Femur (tissue), 1 donor: ENCODE measurements around the gene LZTFL1.

Experiments
- DNase-seq: peaks from one replicate; pipeline ENCODE4 v3.0.0-alpha.2; 2017

The LZTFL1 gene

DNA sequence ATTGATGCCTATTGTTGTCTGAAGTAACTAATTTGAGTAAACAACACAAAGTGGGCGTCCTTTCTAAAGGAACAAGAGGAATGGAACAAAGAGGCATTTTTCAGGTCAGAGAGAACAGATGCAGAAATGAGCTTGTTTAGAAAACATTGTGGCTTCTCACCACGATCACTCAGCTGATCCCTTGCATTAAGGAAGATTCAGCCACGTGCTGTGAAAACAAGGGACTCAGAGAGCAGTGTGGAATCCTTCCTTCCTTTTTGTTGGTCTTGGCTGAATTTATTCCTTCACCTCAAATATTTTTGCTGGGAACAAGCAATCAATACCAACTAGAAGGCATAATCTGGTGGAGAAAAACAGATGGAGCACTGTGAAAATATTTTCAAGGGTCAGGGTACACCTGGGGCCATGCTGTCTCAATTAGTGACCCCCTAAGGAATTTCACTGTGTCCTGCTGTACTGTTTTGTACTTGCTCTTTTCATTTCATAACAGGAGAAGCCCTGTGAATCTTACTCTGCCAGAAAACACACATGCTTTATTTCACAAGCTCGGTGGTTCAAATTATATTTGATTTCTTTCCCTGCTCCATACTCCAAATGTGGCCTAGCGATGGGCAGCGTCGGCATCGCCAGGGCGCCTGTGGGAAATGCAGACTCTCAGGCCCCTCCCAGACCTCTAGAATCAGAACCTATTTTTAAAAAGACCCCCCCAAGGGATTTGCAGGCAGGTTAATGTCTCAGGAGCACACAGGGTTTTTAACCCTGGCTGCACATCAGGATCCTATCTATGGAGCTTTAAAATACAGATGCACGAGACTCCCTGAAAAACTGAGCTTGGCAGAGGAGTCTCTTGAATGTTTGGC lies 34.0 kb downstream of the LZTFL1 start:
- DNase-seq, result no peak

- no peak for DNase-seq
These were observed 34.8 kb downstream of the LZTFL1 start for GRCh38 chr3:45807133-45807532.

- no peak for DNase-seq
These were observed 35.8 kb downstream of the LZTFL1 start for GRCh38 chr3:45806072-45806471.

DNA sequence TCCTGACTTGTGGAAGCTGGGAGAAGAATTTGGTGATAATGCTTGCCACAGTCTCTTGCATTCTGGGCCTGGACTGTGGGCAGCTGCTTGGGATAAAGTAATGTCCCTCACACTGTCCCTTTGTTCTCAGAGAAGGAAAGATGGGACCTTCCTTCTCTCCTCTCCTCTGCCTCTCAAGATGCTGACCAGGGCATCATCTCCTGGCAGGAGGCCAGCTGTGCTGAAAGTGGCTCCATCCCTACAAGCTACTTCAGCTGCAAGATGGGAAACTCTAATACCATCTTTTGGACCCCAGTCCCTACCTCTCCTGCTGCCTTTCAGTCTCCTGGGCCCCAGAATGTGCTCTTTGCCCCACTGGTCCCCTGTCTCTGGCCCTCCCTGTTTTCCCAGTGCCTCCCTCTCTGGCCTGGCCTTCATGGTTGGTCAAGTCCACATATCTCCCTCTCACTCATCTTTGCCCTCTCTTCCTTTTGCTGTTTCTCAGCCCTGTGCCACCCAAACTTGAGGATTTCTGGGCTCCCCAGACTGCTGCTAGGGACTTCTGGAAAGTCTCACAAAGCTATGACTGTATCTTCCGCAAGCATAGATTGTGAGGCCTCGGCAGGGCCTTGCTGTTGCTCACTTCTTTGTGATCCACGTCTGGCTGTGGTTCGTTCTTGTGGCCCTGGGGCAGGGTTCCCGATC lies 38.5 kb downstream of the LZTFL1 start:
- no peak for DNase-seq

DNA sequence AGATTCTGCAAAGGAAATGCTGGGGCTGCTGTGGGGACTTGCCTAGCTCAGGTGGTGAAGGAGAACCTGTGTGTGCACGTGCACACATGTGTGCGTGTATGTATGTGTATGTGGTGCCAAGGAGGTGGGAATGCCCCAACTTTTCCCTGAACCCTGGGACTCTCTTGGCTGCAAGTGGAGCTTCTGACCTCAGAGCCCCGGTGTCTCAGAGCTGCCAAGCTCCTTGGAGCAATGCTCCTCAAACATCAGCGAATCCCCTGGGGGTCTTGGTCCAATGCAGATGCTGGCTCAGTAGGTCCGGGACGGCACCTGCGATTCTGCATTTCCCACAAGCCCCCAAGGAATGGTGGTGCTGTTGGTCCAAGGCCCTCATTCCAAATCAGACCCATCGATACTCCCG lies 39.8 kb downstream of the LZTFL1 start:
- no peak for DNase-seq

DNA sequence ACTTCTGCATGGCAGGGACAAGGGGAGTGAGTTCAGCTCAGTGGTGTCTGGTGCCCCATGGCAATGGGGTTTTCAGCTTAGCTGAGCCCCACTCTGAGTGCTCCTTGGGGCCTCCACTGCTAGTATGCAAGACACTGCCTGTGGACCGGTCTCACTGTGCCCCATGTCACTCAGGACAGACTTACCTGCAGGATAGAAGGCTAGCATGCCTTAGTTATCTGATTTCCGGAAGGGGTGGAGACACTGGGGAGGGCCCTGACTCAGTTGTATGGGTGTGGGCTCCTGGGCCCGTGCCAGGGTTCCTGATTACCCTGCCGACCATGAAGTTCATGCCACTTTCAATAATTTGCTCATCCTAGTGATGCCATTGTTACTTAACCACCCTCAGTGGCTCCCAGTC lies 41.3 kb downstream of the LZTFL1 start:
- DNase-seq, result no peak

GRCh38 chr3:45799586-45799985 lies 42.3 kb downstream of the LZTFL1 start:
- no peak for DNase-seq

- no peak for DNase-seq
These were observed 43.9 kb downstream of the LZTFL1 start for GRCh38 chr3:45798034-45798433.

GRCh38 chr3:45796902-45797637 lies 44.8 kb downstream of the LZTFL1 start:
- no peak for DNase-seq

DNA sequence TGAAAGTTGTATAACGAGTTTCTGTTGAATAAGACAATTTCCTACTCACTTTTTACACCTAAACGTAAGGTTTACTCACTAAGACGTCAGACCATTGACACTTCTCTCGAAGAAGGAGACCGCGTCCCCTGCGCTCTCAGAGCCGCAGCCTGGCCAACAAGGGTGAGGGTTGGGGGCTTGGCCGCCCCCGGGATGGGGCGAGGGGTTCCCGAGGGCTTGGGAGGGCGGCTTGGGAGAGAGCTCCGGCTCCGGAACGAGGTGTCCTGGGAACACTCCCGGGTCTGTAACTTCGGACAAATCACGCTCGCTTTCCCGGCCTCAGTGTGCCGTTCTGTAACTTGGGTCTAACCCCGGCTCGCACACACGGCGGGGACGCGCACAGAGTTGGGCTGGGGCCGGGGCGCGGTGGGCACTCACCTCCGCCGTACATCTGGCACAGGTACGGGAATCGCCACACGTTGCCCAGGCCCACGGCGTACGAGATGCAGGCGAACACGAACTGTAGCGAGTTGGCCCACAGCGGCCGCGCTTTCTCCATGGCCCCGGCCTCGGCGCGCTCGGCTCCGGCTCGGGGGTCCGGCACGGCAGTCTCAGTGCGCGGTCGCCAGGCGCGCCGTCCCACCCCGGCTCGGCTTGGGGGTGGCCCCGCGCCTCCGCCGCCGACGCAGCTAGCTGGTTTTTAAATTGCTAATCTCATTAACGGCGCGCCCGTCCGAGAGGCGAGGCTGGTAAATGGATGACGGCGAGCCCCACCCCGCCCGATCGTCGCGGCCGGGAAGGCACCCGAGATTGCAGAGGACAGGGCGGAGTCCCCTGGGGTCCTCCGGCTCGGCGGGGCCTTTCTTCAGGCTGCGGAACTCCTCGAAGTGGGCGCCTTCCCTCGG lies 45.8 kb downstream of the LZTFL1 start, which contains the start of gene SLC6A20:
Gene SLC6A20 (minus strand): TSS at position 655 of the 884 bp plus-strand sequence. CDS start 117 bp downstream, at position 538.
- DNase-seq, result no peak

DNA sequence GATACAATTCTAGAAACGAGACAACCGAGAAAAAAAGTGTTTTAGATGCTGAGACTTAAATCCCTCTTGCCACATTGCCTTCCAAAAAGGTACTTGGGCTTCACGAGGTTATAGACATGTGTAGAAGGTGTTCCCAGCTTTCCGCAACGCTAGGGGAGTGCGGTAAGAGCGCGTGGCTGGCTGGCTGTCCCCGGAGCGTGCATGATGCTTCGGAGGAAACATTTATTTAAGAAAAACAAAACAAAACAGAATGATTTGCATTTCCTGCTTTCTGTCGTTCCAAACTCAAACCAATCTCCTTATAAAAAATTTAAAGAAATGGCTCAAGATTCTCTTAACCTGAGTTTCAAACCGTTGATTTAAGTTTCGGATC lies 46.4 kb downstream of the LZTFL1 start:
- DNase-seq, result no peak

GRCh38 chr3:45794660-45795059 lies 47.3 kb downstream of the LZTFL1 start:
- DNase-seq, result no peak

DNA sequence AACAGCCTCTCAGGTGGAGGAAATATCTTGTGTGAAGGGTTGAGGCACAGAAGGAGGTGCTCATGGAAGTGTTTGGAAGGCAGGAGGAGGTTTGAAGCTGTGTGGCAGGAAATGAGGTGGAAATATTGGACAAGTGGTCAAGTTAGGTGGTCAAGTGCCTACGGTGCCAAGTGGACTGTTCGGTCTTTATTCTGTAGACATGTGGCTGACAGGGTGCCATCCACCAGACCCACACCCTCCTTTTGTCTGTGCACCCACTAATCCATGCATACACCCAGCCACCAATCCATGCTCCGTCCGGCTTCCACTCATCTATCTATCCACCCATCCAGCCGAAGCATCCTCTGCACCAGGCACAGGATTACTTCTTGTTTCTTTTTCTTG lies 47.8 kb downstream of the LZTFL1 start:
- DNase-seq, result no peak

DNA sequence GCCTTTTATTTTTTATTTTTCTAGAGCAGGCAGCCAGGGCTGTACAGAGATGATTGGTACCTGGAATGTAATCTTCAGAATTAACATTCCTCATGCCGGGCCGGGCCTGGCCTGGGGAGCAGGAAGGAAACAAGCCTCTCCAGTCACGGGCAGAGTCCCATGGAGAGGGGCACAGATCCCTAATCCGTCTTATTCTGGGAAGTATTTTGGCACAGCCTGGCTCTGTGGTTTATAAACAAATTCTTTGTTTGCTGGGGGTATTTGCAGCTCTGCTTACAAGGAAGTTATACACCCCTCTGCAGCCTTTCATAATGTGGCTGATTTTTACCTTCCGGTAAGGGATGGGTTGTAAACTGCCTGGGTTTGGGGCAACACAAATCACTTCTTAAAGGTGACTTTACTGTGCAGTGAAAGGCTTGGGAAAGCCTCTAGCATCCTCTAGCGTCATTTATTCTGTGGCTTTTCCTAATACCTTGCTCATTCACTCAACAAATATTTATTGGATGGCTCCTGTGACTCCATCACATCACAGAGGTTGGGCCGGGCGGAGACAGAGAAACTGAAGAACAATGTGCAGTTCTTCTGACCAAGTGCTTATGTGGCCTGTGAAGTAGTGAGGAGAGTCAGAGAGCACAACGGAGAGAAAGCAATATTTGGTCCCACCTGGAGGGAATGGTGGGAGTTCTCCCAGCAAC lies 48.3 kb downstream of the LZTFL1 start:
- no peak for DNase-seq

DNA sequence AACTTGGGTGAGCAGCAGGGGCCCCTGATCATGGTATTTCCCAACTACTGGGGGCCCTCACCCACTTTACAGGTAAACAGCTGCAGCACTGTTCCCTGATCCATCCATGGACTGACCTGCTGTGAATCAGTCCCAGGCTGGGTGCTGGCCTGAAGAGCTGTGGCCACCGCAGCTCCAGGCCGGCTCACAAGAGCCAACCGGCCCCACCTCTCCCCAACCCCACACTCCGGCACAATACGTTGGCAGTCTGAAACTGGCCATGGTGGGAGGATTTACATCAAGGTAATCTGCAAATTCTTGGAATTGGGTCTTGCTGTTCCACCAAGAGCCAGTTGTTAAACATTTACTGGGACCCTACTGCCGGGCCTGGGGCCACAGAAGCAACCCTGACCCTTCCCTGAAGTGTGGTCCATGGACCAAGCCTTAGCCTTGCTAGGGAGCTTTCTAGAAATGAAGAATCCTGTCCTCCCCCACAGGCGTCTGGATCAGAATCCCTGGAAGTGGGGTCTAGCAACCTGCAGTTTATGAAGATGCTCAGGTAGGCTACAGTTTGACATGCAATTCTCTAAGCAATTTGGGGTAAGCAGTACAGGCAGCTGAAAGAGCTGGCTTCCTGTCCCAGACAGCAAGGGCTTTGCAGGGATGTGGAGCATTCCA lies 49.3 kb downstream of the LZTFL1 start:
- no peak for DNase-seq

GRCh38 chr3:45792036-45792435 lies 49.9 kb downstream of the LZTFL1 start:
- no peak for DNase-seq

GRCh38 chr3:45790596-45790995 lies 51.3 kb downstream of the LZTFL1 start:
- DNase-seq, result no peak

DNA sequence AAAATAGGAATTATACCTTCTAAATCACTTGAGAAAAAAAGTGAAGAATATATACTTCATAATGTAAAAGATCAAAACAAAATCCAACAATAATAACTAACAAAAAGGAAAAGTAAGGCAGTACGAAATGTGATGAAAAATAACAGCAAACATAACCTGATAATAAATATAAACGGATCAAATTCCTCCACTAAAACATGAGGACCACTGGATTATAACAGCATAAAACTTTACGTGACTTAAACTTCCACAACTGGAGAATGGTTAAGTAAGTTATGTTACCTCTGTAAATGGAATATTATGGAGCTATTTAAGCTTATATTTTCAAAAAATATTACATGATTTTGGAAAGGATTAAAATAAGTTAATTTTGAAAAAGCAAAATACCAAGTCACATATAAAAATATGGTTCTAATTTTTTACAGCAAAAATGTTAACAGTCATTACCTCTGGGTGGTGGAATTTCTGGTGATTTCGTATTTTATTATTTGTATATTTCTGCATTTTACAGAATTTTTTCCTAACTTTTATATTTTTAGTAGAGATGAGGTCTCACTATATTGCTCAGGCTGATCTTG lies 52.6 kb downstream of the LZTFL1 start:
- DNase-seq, result no peak

DNA sequence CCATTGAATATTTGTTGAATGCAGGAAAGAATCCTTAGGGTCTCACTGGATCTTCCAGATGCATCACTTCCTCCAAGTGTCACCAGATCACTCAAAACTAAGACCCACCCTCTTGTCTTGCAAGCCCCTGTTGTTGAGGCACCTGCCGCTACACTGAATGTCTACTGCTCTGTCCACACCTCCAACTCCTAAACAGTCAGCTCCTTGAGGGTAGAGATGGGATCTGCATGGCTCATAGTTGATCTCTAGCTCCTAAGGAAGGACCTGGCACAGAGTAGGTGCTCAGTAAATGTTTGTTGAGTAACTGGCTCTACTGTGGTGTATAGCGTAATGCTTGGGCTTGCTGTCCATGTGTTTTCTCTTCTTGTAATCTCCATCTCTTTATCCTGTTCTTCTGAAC lies 54.4 kb downstream of the LZTFL1 start:
- no peak for DNase-seq

DNA sequence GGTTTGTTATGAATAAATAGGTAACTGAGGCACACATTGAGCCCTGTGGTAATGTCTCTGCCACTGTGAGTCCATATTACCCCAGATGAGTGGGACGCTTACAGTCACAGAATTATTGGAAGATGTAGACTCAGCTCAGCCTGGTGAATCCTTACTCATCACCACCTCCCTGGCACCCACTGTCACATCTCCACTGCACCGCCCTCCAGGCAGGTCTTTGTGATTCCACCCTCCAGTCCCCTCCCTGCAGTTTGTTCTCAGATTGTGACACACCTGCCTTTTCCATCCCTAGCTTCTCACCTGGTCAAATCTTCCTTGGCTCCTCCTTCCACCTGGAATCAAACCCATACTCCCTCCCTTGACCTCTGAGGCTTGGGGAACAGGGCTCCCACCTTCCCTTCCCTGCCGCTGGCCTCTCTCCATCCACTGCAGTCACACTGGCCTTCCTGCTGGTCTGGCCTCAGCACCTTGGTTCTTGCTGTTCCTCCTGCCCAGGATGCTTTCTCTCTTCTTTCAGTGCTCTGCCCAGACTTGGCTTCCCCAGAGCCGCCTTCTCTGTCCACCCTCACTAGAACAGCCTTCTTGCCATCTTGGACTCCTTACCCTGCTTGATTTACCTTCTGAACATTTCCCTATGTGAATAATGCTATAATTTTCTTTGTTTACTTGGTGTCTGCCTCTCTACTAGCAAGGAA lies 55.0 kb downstream of the LZTFL1 start:
- DNase-seq, result no peak
